Myocyte (in vitro differentiated cells): ENCODE results near the gene CAPSL. TPM values are rescaled to one million over a fixed set of nuclear protein-coding genes. Genes with fewer than 3 reads are reported as not detected.
"Not testable (repeated sequence)": the region's sequence is repeated elsewhere in the genome, so short reads cannot be mapped to it uniquely, and the experiment has no call there.

Source experiments
- DNase-seq: peaks from one replicate; pipeline ENCODE4 v3.0.0-alpha.2; 2012; ENCODE audit warnings: low read depth
- total RNA-seq: library from RNA; depleted of rRNA; stranded (reverse); fragments of >200 nt; gene quantifications from 2 replicates; pipeline ENCODE4 v1.2.3, GENCODE V29; 2014

Gene CAPSL
- total RNA-seq, 1 donor from 2014 or later: not detected

GRCh38 chr5:35877655-35878054 lies 60.8 kb downstream of the CAPSL start:
- peak; percentile 23 for DNase-seq

- DNase-seq: peak; percentile 14
These were observed 61.5 kb downstream of the CAPSL start for GRCh38 chr5:35876922-35877321.

GRCh38 chr5:35876454-35876853 lies 62.0 kb downstream of the CAPSL start:
- no peak for DNase-seq

- no peak for DNase-seq
These were observed 67.8 kb downstream of the CAPSL start for GRCh38 chr5:35870605-35871004.

- DNase-seq: no peak
These were observed 68.6 kb downstream of the CAPSL start for GRCh38 chr5:35869685-35870277.

GRCh38 chr5:35867998-35868397 lies 70.4 kb downstream of the CAPSL start:
- no peak for DNase-seq

- DNase-seq: no peak
These were observed 75.3 kb downstream of the CAPSL start for GRCh38 chr5:35863159-35863558.

- DNase-seq: no peak
These were observed 76.3 kb downstream of the CAPSL start for GRCh38 chr5:35862126-35862525.

- DNase-seq: no peak
These were observed 76.7 kb downstream of the CAPSL start for GRCh38 chr5:35861718-35862117.

- peak; percentile 33 for DNase-seq
These were observed 77.7 kb downstream of the CAPSL start for GRCh38 chr5:35860686-35861085.

- DNase-seq: peak; percentile 60
These were observed 79.2 kb downstream of the CAPSL start for GRCh38 chr5:35859101-35859661.

- DNase-seq: no peak
These were observed 80.7 kb downstream of the CAPSL start for GRCh38 chr5:35857606-35858205.

- DNase-seq: no peak
These were observed 81.6 kb downstream of the CAPSL start, which contains the start of gene IL7R for GRCh38 chr5:35856765-35857351. Gene IL7R (plus strand): TSS chr5:35856891. CDS start chr5:35856978, 87 bp downstream.

- DNase-seq: not testable (repeated sequence)
These were observed 82.1 kb downstream of the CAPSL start for GRCh38 chr5:35856186-35856764.

- DNase-seq: no peak
These were observed 83.2 kb downstream of the CAPSL start for GRCh38 chr5:35855187-35855586.

Other genes starting within 250 kb of the CAPSL start
- gene IL7R, start 81.7 kb downstream of the CAPSL start, total RNA-seq: 0.29 and 2.9 TPM in 2 replicates
- not detected in 2 replicates for gene UGT3A1, start 52.8 kb upstream of the CAPSL start, total RNA-seq
- not detected in 2 replicates for gene UGT3A2, start 128.3 kb upstream of the CAPSL start, total RNA-seq
- 47.3 and 61.7 TPM in 2 replicates for gene LMBRD2, start 213.3 kb upstream of the CAPSL start, total RNA-seq
- gene SKP2, start 213.5 kb upstream of the CAPSL start, total RNA-seq: 34.4 and 56.2 TPM in 2 replicates